ENCODE data around the gene ARHGEF17.

GRCh38 chr11:73259406-73260126 lies 48.5 kb upstream of the ARHGEF17 start:
- TF ChIP-seq, protein P1, sequence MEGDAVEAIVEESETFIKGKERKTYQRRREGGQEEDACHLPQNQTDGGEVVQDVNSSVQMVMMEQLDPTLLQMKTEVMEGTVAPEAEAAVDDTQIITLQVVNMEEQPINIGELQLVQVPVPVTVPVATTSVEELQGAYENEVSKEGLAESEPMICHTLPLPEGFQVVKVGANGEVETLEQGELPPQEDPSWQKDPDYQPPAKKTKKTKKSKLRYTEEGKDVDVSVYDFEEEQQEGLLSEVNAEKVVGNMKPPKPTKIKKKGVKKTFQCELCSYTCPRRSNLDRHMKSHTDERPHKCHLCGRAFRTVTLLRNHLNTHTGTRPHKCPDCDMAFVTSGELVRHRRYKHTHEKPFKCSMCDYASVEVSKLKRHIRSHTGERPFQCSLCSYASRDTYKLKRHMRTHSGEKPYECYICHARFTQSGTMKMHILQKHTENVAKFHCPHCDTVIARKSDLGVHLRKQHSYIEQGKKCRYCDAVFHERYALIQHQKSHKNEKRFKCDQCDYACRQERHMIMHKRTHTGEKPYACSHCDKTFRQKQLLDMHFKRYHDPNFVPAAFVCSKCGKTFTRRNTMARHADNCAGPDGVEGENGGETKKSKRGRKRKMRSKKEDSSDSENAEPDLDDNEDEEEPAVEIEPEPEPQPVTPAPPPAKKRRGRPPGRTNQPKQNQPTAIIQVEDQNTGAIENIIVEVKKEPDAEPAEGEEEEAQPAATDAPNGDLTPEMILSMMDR (conservative IDR thresholded peaks at IDR 0.05 in 1 of 2, IDR thresholded peaks at IDR 0.05 in 1 of 2; ENCODE audit: extremely low read depth in 1 of 2, insufficient read depth in 1 of 2, low read depth in 1 of 2, low read length in 2 of 2): no peak
- TF ChIP-seq EZH2 (IDR thresholded peaks at IDR 0.05; ENCODE audit: borderline replicate concordance, low read length): no peak

Data from mammary epithelial cell (primary cell).